Stimulated activated CD8-positive, alpha-beta memory T cell treated with anti-CD3 and anti-CD28 coated beads, Interleukin-12 subunit alpha, Interleukin-12 subunit beta, amount 100 ng/mL, for 4 hours (primary cell): ENCODE results near the gene TRIM63.

ENCODE experiments used
- DNase-seq: peaks from one replicate; pipeline ENCODE4 v3.0.0-alpha.2; 2020; ENCODE audit warnings: low read depth

The TRIM63 gene

DNA sequence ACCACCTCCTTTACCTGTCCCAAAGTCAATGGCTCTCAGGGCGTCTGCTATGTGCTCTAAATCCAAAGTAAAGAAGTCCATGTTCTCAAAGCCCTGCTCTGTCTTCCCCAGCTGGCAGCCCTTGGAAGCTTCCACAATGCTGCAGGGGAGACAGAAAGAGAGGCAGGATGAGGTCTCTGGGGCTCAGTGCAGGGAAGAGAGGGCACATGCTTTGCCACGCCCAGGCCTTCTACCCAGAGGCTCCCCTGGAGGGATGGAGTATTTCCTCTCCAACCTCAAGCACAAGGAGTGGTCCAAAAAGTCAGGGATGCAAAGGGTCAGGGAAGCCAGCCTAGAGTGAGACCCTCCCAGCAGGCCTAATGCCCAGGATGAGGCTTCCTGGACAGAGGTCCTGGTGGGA is 10.2 kb downstream of the TRIM63 start:
- no peak for DNase-seq

DNA sequence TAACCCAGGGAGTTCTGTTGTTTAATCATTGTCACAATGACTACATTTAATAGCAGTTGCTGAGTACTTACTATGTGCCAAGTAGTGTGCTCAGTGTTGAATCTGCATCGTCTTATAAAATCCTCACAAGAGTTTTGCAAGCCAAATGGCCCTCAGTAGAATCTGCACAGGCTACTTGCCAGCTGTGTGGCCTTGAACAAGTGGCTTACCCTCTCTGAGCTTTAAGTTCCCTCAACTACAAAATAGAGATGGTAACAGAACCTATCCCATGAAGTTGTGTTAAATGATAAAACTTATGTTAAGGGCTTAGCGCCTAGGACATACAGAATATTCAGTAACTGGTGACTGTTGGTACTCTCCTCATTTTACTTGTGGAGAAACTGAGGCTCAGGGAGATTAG is 12.4 kb downstream of the TRIM63 start:
- no peak for DNase-seq

DNA sequence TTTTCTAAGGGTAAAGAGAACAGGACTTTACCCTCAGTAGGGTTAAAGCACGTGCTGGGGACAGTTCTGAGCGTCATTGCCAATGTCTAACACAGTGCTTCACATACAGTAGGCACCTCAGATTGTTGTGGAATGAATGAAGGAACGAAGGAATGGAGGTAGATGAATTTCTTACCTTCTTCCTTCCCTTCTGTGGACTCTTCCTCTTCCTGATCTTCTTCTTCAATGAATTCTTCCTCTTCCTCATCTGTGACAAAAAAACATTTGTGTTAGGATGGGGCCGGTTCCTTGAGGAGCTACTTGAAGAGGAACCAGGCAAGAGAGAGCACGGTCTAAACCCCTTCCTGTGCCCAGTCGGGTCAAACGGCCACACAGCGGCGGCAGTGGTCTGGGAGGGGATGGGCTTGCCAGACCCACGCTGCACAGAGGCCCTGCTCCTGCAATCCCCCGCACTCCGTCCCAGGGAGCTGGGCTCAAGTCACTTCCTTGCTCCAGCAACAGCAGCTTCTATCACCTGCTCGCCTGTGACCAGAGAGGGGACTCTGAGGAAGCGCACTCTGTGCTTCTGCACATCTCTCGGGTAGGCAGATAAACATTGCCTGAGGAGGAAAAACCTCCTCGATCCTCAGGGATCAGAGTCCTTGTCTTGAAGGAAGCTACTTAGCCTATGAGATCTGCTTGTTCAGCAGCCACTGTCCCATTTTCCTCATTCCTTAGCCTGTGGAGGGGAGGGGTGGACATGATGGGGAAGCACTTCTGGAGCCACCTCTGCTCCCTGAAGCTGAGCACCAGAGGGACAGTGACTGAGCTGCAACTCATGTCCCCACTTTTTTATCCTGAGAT is 13.5 kb downstream of the TRIM63 start:
- no peak for DNase-seq

DNA sequence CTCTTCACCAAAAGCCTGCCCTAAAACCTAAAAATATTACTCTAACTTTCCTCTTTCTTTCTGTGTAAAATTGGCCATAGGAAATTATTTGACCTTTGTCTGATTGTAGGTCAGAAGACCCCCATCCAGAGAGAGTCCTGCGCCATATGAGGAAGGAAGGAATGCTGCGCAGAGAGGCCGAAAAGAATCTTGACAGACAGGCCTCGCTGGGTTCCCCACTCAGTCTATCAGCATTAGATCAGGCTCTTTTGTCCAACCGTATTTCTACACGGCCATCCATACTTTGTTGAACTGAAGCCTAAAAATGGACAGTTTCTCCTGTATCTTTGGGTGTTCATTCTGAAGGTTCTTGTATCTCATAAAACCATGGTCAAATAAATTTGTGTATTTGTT is 17.2 kb downstream of the TRIM63 start:
- no peak for DNase-seq

DNA sequence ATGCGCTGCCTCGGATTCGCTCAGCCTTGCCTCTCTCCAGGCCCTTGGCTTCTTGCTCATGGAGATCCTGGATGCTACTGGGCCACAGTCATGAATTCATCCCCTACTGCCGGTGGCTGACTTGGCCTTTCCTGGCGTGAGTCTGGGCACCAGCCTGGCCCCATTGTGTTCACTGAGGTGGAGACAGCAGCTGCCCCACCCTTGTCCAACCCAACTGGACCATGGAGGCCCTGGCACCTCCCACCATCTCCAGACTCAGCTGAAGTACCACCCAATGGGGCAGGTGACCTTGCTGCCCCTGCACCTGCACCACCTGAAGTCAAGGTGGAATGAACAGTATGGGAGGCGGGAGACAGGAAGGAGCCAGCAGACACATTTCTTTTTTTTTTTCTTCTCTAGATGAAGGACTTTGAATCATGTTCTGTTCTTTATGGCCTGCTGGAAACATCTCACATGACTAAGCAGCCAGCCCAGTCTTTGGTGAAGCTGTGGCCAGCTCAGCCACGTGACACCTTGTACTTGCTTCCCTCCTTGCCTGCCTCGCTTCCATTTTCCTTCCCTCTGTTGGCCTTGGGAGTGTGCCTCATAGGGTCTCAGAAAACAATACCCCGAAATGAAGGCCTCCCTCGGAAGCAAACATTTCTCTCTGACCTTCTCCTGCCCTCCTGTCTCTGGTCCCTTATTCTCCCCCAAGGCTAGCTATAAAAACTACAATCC is 17.7 kb downstream of the TRIM63 start:
- DNase-seq = no peak

DNA sequence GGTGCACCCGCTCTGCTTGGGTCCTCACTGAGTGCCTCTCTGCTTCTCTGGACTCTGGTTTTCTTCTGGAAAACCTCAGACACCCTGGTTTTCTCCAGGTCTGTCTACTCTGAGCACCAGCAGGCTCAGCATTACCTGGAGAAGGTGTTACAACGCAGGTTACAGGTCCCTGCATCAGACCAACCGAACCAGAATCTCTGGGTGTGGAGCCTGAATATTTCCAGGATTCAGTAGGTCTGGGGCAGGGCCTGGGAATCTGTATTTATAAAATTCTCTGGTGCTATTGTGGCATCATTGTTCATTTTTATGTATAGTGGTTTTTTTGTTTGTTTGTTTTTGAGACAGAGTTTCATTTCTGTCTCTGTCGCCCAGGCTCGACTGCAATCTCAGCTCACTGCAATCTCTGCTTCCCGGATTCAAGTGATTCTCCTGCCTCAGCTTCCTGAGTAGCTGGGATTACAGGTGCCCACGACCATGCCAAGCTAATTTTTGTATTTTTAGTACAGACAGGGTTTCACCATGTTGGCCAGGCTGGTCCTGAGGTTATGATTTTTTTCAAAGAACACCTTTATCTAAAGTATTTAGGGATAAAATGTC is 20.1 kb downstream of the TRIM63 start:
- DNase-seq = no peak

DNA sequence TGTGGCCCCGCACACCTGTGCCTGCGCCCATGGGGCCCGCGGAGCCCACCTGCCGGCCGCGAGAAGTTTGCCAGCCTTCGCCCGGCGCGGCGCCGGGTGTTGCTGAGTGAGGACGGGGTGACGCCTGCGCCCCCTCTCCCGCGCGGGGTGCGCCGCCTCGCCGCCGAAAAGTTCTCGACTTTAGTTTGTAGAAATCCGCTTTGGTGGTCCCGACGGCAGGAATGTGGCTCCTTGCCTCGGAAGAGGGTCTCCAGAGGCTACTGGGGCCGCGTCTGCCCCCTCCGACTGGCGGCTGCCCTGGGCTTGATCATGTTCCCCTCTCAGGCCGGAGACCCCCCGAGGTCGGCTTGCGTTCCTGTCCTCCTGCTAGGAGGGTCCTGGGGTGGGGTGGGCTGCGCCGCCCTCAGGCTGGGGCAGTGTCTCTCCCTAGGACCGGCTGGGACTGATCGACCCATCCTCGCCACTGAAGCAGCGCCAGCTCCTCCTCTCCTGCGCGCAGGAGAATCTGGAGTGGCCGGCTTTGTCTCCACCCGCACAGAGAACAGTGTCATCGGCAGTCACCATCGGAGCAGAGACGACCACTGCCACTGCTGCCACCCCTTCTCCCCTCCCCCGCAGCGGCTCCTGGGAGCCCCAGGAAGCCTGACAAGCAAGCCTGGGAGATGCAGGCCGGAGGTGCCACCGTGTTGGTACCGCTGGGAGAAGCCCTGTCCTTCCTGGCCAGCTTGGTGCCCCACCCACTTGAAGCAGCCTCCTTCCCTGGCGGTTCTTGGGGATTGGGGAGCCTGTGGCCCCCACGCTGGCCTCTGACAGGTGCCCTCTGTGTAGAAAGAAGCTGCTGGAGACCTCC is 21.0 kb downstream of the TRIM63 start:
- DNase-seq = no peak

DNA sequence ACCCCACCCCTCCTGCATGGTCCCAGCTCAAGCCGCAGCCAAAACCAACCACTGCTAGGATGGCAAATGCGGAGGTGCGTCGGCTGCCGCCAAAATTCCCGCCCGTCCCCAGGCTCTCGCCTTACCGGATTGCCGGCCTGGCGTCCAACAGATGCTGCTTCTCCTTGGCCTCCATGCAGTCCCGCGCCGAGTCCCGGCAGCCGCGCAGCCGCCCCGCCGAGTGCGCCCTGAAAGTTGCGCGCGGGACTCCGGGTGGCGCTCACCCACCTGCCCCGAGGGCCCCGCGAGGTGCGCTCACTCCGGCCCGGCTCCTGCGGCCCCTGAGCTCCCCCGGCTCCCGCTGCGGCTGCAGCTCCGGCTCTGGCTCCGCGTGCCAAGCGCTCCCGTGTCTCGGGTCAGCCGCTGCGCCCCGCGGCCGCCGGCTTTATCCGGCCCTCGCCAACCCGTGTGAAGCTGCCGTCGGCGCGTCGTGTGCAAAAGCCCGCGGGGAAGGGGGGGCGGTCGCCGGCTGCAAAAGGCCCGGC is 21.6 kb downstream of the TRIM63 start, which contains the start of gene SLC30A2:
Gene SLC30A2, minus strand, starts transcription at position 397 of the 524 bp plus-strand sequence. Its CDS starts 222 bp downstream, at position 175.
- no peak for DNase-seq

DNA sequence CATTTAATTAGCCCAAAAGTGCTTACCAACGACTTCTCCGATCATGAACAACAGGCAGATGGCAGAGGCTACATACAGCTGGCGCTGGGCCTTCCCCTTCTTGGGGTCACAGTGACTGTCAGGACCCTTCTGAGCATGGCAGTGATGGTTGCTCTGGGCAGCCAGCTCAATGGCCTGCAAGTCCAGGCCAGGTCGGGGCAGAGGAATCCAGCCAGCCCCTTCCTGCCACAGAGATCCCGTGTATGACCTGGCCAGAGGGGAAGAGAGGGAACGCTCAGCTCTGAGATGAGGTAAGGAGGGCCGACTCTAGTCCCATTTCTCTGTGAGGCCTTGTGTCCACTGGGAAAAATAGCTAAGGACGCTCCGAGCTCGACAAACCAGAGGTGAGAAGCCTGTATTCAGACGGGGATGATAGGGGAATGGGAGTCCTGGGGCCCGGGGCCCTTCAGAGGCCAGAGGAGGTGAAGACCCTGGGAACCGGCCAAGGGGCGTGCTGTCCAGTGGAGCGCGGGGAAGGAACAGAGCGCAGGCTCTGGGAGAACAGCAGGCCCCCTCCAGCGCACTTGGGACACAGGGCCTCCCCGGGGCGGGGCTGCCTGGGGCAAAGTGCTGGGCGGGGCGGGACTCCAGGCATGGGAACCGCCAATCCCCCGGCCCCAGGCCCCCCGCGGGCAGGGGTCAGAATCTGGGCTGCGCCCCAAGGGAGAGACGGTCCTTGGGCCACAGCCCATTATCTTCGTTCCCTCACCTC is 22.3 kb downstream of the TRIM63 start:
- no peak for DNase-seq

DNA sequence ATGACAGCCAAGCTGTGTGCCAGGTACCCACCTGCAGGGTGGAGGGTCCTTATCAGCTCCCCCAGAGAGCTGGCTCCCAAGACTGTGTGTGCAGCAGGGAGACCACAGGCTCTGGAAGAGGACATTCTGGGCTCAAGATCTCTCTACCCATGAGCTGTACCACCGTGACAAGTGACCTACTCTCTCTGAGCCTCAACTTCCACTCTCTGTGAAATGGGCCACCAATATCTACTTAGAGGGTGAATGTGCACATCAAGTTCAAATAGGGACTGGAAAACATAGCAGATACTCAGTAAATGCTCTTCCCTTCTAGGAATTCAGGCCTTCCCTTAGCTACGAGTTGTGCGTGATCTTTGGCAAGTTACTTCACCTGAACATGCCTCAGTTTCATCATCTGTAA is 23.0 kb downstream of the TRIM63 start:
- no peak for DNase-seq

DNA sequence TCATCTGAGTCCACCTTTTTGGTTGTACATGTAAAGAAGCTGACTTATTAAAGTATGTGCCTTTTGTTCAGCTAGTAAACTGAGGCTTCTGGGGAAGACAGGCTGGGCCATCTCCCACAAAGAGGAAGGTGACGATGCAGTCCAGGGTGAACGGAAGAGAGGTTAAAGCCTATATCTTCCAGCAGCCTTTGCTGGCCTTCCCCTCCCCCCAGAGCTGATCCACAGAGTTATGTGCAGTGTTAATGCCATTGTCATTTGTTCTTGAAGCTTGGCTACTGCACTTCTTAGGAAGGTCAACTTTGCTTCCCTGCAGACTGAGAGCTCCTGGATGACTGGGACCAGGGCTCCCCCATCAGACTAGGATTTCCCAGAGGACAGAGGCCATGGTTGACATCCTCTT is 23.7 kb downstream of the TRIM63 start:
- DNase-seq = no peak

DNA sequence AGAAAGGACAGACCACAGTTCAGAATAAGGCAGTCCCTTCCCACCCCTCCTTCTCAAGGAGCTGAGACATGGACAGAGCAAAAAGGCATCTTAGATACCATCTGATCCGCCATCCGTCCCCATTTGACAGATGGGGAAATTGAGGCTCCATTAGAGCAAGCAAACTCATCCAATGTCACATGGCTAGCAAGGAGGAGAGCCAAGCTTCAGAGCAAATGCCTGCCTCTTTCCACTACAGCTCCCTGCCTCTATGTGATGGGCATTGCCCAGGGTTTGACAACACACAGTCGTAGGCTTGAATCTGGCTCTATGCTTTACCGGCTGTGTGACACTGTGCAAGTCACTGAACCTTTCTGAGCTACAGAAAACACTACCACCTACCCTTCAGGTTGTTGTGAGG is 25.5 kb downstream of the TRIM63 start:
- no peak for DNase-seq

DNA sequence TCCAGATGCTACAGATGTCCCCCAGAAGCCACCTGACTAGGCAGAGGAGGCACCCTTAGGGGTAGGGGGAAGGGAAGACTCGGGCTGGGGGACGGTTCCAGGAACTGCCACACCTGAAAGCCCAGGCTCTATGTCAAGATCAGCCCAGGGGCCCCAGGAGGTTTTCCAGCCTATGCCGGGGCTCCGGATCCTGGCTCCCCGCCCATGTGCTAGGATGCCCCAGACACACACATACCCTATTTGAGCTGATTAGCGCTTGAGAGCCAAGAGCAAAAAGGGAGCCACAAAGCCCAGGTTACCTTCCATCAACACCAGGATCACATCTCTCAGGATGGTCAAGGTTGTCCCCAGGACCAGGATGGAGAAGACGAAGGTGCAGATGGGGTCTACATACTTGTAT is 26.0 kb downstream of the TRIM63 start:
- no peak for DNase-seq

DNA sequence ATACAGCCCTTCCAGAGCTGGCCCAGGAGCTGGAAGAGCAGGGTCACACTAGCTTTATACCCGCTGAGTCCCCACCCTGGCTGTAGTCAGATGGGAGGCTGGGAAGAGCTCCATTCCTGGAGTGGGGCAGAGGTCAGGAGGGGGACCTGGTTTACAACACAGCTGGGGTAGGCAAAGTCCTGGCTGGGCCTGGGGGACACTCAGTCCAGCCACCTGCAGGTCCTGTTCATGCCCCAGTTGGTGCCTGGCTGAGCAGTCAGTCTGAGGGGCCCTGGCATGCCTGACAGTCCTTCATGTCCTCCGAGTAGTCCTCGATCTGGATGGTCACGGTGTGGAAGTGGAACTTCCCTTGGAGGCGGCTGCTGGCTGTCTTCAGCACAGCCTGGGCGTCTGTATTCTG is 28.5 kb downstream of the TRIM63 start:
- DNase-seq = no peak

DNA sequence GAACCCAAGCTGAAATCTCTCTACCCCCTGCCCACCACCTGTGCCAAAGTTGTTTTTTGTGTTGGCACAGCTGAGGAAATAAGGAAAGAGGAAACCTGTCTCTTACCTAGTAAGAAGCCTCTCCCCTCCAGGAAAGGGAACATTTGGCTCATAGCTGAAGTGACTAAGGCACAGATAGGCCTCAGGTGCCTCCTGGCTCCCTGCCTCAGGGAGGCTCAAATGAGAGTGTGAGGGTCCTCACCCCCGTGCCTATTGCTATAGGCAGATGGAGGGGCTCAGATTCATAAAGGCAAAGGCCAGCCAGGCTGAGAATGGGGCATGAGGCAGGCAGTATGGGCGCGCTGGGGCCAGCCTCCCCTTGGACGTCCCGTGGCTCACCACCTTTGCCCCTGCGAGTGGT is 29.0 kb downstream of the TRIM63 start:
- DNase-seq = no peak

DNA sequence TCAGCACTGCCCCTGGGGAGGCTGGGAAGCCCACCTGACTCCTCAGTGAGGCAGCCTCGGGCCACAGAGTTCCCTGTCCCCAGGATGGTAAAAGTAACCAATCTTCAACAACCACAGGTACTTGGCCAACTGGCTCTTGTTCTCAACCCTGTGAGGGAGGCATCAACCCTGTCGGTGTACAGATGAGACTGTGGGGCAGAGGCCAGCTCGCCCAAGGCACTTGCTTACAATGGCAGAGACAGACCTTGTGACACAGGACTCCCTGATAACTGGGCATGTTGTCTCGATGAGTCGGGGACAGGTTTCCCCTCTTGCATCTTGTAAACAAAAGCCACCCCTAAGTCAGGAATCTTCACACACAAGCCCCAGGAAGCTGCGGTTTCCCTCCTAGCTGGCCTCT is 29.5 kb downstream of the TRIM63 start:
- DNase-seq = no peak

DNA sequence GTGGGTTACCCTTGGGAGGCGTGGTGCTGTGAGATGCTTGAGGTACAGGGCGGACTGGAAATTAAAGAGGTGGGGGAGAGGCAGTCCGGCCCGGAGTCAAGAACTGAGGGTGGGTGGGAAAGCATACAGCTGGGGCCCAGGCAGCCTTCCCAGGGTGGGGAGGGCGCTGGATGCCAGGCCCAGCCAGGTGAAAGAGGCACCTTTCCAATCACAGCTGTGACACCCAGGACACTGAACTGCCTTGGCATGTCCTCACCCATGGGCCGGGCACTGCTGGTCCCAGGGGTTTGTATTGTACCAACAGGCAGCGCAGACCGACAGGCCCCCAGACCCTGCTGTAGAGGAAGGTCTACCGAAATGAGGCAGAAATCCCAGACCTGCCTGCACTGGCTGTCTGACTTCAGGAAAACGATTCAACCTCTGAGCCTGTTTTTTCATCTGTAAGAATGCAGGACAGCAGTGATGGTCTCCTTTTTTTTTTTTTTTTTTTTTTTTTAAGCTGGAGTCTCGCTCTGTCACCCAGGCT is 30.6 kb downstream of the TRIM63 start:
- no peak for DNase-seq

DNA sequence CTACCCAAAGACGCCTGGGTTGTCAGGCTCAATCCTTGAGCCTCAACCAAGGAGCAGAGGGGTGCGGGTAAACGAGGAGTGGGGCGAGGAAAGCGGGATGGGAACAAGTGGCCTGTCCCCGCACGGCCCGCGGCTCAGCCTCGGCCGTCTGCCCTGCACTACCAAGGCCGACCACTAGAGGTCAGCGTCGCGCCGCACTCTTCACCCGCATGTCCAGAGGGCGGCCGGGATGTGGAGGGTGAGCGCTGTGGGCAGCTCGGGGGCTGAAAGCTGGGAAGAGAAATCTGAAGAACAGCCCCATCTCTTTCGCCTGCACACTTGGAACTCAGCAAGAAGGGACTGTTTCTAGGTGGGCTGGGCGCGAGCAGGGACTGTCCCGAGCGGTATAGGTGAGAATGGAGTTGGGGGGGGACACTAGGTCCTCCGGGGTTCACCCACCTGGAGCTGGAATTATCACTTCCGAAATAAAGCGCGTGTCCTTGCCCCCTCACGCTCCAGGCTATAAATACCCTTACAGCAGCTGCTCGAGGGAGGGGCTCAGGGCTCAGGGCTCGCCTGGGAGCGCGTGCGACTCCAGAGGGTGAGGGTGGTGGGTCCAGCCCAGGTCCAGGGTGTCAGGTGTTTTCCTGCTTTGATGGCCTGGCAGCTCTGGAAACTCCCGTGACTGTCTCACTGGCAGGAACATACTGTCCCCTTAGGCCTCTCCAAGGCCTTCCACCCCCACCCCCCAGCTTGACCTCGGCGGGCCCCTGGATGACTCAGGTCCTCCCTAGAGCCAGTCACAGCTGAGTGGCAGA is 31.3 kb downstream of the TRIM63 start:
- DNase-seq = peak; percentile 59

DNA sequence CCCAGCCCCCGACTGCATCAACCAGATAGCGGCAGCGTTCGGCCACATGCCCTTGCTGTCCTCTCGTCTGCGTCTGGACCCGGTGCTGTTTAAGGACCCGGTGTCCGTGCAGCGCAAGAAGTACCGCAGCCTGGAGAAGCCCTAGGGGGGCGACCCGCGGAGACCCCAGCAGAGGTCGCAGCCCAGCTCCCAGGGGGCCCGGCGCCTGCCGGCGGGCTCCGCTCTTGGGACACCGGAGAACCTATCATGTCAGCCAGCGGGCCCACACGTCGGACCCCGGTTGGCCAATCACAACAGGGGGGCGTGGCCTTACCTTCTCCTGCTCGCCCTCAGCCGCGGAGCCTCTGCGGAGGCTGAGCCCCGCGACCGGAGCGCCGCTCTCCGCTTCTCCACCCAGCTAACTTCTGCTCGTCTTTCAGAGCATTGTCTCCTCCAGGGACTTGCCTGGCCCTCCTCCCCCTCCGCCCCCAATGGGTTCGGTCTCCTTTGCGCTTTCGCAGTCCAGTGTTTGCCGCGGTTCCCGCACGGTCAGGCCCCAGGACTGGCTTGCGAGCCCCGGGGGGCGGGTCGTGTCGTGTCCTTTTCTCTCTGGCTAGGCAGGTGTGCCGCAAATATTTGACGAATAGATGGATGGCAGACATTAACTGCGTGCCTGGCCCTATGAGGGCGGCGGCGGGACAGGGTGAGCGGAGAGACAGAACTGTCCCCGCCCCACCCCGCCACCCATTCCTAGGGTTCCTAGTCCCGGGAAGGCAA is 32.0 kb downstream of the TRIM63 start:
- peak; percentile 81 for DNase-seq
